ENCODE measurements around the gene APOL5. TPM values are rescaled to one million over a fixed set of nuclear protein-coding genes. Genes with fewer than 3 reads are reported as not detected.

The APOL5 gene
- total RNA-seq, 1 experiment from 2014 or later: not detected

DNA sequence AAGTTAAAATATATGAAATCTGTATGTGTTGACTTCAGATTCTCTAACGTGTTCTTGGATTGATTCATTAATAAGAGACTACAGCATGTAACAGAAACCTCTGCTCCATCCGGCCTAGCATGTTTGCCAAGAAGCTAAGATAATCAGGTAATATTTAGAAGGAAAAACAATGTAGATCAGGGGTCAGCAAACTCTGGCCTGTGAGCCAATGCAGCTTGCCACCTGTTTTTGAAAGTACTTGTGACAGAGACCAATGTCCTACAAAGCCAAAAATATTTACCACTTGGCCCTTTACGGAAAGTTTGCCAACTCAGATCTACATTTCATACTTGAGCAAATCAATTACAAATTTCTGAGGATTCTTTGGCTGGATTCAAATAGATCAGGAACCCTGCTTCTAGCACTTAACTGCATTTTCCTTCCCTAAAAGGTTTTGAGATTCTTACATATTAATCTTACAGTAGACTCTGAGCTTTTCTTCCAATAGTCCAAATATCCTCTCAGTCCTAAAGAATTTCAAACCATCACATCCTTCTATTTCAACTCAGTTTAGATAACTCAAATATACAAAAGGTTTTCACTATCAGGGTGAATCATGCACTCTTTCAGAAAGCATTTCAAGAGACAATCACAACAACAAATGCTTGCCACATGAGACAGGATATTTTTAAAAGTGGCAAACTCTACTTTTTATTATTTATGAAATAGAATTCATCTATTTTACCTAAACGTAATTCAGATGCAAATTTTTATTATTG, 29.5 kb downstream of the APOL5 start:
- Histone ChIP-seq H2AFZ (no peak overlapping the region), H3K9me2 (ENCODE audit: insufficient read depth) (no peaks in the 10 kb centered on the region), H3K4me1 (replicated peaks; ENCODE audit: insufficient read depth) (peaks cover 14% of the 10 kb centered on the region), H3K9me3 (ENCODE audit: insufficient read depth, low read depth) (no peaks in the 10 kb centered on the region), H3K27me3 (ENCODE audit: insufficient read depth, low read depth) (no peaks in the 10 kb centered on the region), H3K79me2 (ENCODE audit: low read depth) (no peaks in the 10 kb centered on the region), H3K27ac (no peak overlapping the region), H3K36me3 (ENCODE audit: low read depth) (peaks cover 36% of the 10 kb centered on the region), H3K4me3 (no peak overlapping the region), H3F3A (ENCODE audit: insufficient read depth, low read depth) (peaks cover 23% of the 10 kb centered on the region; the same call in 1 of the 2 replicates), H4K20me1 (ENCODE audit: insufficient read depth) (no peaks in the 10 kb centered on the region), H3K4me2 (no peak overlapping the region)
- DNase-seq: no peak
- POLR2A ChIA-PET (ENCODE audit: unreplicated experiment): interaction anchor here (0.6 kb wide), 1 partner anchor 365 kb away, joined by 11 read pairs; no protein-coding TSS in a partner anchor
- CTCF ChIA-PET: no interaction called here
- no peak for TF ChIP-seq EZH2 (IDR thresholded peaks at IDR 0.05; ENCODE audit: low read depth)
- no peak for TF ChIP-seq CTCF (conservative IDR thresholded peaks at IDR 0.05)
- no TSS peak for BruUV-seq (replicated peaks)
- intact Hi-C loops (cut with micrococcal nuclease; ENCODE audit: unreplicated experiment): no loop called here

DNA sequence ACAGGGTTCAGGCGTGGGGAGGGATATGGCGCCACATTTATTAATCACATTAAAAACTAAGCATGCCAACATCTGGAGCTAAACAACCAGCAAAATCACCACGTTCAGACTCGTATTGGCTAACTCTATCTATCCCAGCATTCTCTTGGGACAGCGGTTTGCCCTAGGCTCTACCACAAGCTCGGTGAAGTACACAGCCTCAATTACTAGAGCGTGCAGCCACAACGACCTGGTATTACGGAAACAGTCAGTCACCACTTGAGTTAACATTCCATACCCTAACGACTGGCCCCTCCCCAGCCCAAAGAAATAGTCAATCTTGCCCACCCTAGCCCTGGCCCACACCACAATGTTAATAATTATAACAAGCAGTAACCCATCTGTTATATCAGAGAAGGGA, 32.1 kb downstream of the APOL5 start:
- POLR2A ChIA-PET (ENCODE audit: unreplicated experiment): no interaction called here

More for the DNA sequence above, 32.1 kb downstream of the APOL5 start:
- Histone ChIP-seq H3K27ac (no peak overlapping the region), H3K79me2 (ENCODE audit: low read depth) (no peaks in the 10 kb centered on the region), H3K4me3 (no peak overlapping the region), H3K4me2 (no peak overlapping the region), H2AFZ (no peak overlapping the region), H3K4me1 (replicated peaks; ENCODE audit: insufficient read depth) (no peaks in the 10 kb centered on the region), H4K20me1 (ENCODE audit: insufficient read depth) (no peaks in the 10 kb centered on the region), H3K9me2 (ENCODE audit: insufficient read depth) (no peaks in the 10 kb centered on the region), H3K36me3 (ENCODE audit: low read depth) (peaks cover 25% of the 10 kb centered on the region; the same call in 1 of the 2 replicates), H3F3A (ENCODE audit: insufficient read depth, low read depth) (0 out of 2 replicates have a peak, but pooled peaks cover 10% of the 10 kb centered on the region), H3K27me3 (ENCODE audit: insufficient read depth, low read depth) (no peaks in the 10 kb centered on the region), H3K9me3 (ENCODE audit: insufficient read depth, low read depth) (no peaks in the 10 kb centered on the region)
- intact Hi-C loops (cut with micrococcal nuclease; ENCODE audit: unreplicated experiment): no loop called here
- no peak for DNase-seq
- no peak for TF ChIP-seq EZH2 (IDR thresholded peaks at IDR 0.05; ENCODE audit: low read depth)
- TF ChIP-seq CTCF (conservative IDR thresholded peaks at IDR 0.05): no peak
- no TSS peak for BruUV-seq (replicated peaks)
- CTCF ChIA-PET: no interaction called here
